Tibial nerve (tissue), 3 donors: ENCODE measurements around the gene SLC19A3.

Experiments used
- CTCF ChIP-seq, 5 experiments: fragments of 200-600 bp in 3 of 5; fragments of 450-650 bp in 2 of 5; sonication (generic) in 3 of 5; IDR thresholded peaks; one replicate each; pipeline ENCODE4 v1.5.1; 2016 to 2019; ENCODE audit warnings: antibody characterized with exemption in 5 of 5, mild to moderate bottlenecking in 3 of 5, moderate library complexity in 2 of 5
- POLR2A ChIP-seq, 2 donors: fragments of 450-650 bp; IDR thresholded peaks; one replicate each; pipeline ENCODE4 v1.6.1; 2017; ENCODE audit warnings: antibody characterized with exemption in 2 of 2, mild to moderate bottlenecking in 2 of 2, moderate library complexity in 2 of 2

- no peak for TF ChIP-seq POLR2A (IDR thresholded peaks at IDR 0.05)
- TF ChIP-seq CTCF (IDR thresholded peaks at IDR 0.05), result no peak
Measured at GRCh38 chr2:227703280-227703732, 14.5 kb downstream of the SLC19A3 start.
